ENCODE measurements around the gene TIGAR.

DNA sequence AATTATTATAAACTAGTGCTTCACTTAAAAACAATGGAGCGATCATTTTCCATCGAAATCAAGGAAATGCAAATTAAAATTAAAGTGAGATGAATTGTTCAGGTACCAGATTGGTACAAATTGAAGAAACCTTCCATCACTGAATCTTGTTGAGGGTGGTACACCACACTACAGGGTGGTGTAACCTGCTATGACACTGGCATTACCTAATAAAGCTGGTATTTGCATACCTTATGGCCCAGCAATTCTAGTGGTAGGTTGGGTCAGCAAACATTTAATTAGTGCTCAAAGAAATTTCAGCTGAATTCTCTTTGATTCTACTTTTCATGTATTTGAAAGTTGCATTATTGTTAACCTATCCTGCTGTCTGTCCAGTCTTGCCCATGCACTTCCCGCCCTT, 9.2 kb downstream of the TIGAR start:
- TF ChIP-seq, protein P1, sequence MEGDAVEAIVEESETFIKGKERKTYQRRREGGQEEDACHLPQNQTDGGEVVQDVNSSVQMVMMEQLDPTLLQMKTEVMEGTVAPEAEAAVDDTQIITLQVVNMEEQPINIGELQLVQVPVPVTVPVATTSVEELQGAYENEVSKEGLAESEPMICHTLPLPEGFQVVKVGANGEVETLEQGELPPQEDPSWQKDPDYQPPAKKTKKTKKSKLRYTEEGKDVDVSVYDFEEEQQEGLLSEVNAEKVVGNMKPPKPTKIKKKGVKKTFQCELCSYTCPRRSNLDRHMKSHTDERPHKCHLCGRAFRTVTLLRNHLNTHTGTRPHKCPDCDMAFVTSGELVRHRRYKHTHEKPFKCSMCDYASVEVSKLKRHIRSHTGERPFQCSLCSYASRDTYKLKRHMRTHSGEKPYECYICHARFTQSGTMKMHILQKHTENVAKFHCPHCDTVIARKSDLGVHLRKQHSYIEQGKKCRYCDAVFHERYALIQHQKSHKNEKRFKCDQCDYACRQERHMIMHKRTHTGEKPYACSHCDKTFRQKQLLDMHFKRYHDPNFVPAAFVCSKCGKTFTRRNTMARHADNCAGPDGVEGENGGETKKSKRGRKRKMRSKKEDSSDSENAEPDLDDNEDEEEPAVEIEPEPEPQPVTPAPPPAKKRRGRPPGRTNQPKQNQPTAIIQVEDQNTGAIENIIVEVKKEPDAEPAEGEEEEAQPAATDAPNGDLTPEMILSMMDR (conservative IDR thresholded peaks at IDR 0.05; ENCODE audit: low read depth, low read length): no peak
- no peak for TF ChIP-seq EZH2 (IDR thresholded peaks at IDR 0.05; ENCODE audit: low read length, unreplicated experiment)

All from PC-3 (cell line).